PC-3 (cell line): ENCODE data around the gene SAMD11. TPM values are rescaled to one million over a fixed set of nuclear protein-coding genes. Genes with fewer than 3 reads are reported as not detected.

ENCODE experiments used
- ATAC-seq: fragments of 200-7000 bp; cut with Tn5 transposase; 2 replicates; pipeline ENCODE4 v1.9.1; 2020; ENCODE audit warnings: mild to moderate bottlenecking, moderate library complexity
- BruUV-seq: library from RNA; stranded (reverse); fragments of 400-500 nt; replicated peaks from 2 replicates; lab custom pipeline; 2021; lab: Mats Ljungman, UMichigan
- CTCF ChIA-PET: fragments of 300-600 bp; sonication (Branson Sonifier 250); formaldehyde crosslinking; loops from one replicate; lab custom pipeline; 2022; ENCODE audit warnings: antibody characterized with exemption; lab: Charles Lee
- POLR2A ChIA-PET: fragments of 300-600 bp; sonication (Branson Sonifier 250); formaldehyde crosslinking; loops from one replicate; lab custom pipeline; 2022; ENCODE audit warnings: antibody characterized with exemption; ENCODE audit not compliant: unreplicated experiment; lab: Charles Lee
- DNase-seq: peaks from one replicate; pipeline ENCODE4 v3.0.0-alpha.2; 2015
- H2AFZ ChIP-seq: fragments of 300-600 bp; sonication (generic); 2 replicates; pipeline ENCODE4 v1.6.0; 2016; ENCODE audit warnings: antibody characterized with exemption, low read length
- H3F3A ChIP-seq: fragments of 300-600 bp; sonication (generic); one replicate; pipeline ENCODE4 v1.6.0; 2017; ENCODE audit warnings: antibody characterized with exemption, low read length, control low read depth, mild to moderate bottlenecking; ENCODE audit not compliant: unreplicated experiment
- H3K27ac ChIP-seq: fragments of 300-600 bp; sonication (generic); 2 replicates; pipeline ENCODE4 v1.5.1; 2016; ENCODE audit warnings: mild to moderate bottlenecking, low read length
- H3K27me3 ChIP-seq: fragments of 300-600 bp; sonication (generic); 2 replicates; pipeline ENCODE4 v1.6.1; 2016; ENCODE audit warnings: low read length, mixed read lengths
- H3K36me3 ChIP-seq: fragments of 300-600 bp; sonication (generic); 2 replicates; pipeline ENCODE4 v1.6.1; 2016; ENCODE audit warnings: low read depth, mixed run types, low read length, mixed read lengths
- H3K4me1 ChIP-seq: fragments of 300-600 bp; sonication (generic); 2 replicates; pipeline ENCODE4 v1.5.1; 2016; ENCODE audit warnings: low read length; ENCODE audit not compliant: insufficient read depth
- H3K4me2 ChIP-seq: fragments of 300-600 bp; sonication (generic); 2 replicates; pipeline ENCODE4 v1.6.0; 2016; ENCODE audit warnings: low read length
- H3K4me3 ChIP-seq: fragments of 300-600 bp; sonication (generic); 2 replicates; pipeline ENCODE4 v1.5.1; 2016; ENCODE audit warnings: mild to moderate bottlenecking, low read length, mixed read lengths
- H3K79me2 ChIP-seq: fragments of 300-600 bp; sonication (generic); 2 replicates; pipeline ENCODE4 v1.6.1; 2017; ENCODE audit warnings: low read length, mixed read lengths
- H3K9ac ChIP-seq: fragments of 300-600 bp; sonication (generic); 2 replicates; pipeline ENCODE4 v1.6.0; 2016; ENCODE audit warnings: mild to moderate bottlenecking, low read length
- H3K9me2 ChIP-seq: fragments of 300-600 bp; sonication (generic); replicated peaks from 2 replicates; pipeline ENCODE4 v1.6.1; 2016; ENCODE audit warnings: mixed run types, low read length, mixed read lengths
- H3K9me3 ChIP-seq: fragments of 300-600 bp; sonication (generic); 2 replicates; pipeline ENCODE4 v1.6.1; 2016; ENCODE audit warnings: low read length, mixed read lengths
- H4K20me1 ChIP-seq: fragments of 300-600 bp; sonication (generic); 2 replicates; pipeline ENCODE4 v1.6.1; 2016; ENCODE audit warnings: low read length, mixed read lengths
- EZH2 ChIP-seq: fragments of 300-600 bp; sonication (generic); IDR thresholded peaks from one replicate; pipeline ENCODE4 v1.6.1; 2017; ENCODE audit warnings: antibody characterized with exemption, mild to moderate bottlenecking, low read length; ENCODE audit not compliant: unreplicated experiment
- EZH2phosphoT487 ChIP-seq: fragments of 300-600 bp; sonication (generic); IDR thresholded peaks from 2 replicates; pipeline ENCODE4 v1.6.1; 2018; ENCODE audit warnings: mild to moderate bottlenecking, antibody characterized with exemption, low read length, borderline replicate concordance
- intact Hi-C: fragments of 100-400 bp; cut with micrococcal nuclease; formaldehyde crosslinking; loops from 2 replicates; pipeline ENCODE4 v1.9.0; 2023
- total RNA-seq: library from RNA; depleted of rRNA; stranded (reverse); fragments of >200 nt; gene quantifications from 2 replicates; pipeline ENCODE4 v1.2.3, GENCODE V29; 2014
- TF ChIP-seq, protein P1 (sequence below): fragments of 300-600 bp; sonication (generic); conservative IDR thresholded peaks from 2 replicates; pipeline ENCODE4 v1.5.1; 2017; ENCODE audit warnings: antibody characterized with exemption, low read depth, mild to moderate bottlenecking, low read length

SAMD11 gene
- total RNA-seq, 1 experiment from 2014 or later, result 5.8 TPM

DNA sequence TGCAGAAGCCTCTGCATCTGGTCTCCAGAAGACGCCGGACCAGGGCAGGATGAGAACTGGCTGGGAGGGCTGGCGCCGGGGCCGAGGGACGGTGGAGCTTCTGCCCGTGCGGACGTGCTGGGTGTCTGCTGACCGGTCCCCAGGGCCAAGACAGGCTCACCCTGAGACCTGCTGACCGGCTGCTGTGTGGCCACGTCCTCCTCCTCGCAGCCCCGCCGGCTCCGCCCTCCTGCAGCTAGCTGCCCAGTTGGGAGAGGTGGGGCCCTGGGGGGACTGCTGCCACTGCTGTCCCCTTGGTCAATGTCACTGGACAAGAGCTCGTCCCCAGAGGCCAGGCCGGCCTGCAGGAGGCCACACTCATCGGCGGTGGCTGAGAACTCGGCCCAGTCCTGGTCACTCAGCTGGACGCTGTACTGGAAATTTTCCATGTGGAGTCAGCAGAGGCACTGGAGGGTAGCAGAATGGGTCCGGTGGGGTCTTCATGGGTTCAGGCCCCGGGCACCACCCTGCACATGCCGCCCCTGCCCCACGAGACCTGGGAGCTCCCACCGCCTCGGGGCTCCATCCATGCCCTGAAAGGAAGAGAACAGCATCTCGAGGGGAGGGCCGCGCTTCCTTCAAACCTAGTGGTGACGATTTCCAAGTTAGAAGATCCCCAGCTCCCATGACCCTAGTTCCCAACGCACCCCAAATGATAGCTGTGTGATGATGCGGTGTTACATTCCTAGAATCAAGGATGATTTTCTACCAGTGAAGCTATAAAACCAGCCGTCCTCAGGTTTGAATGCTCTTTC, 57.1 kb downstream of the SAMD11 start:
- H3K4me2 ChIP-seq, result no peak overlapping the region
- ChIA-PET CTCF (interaction anchor here (3.1 kb wide), 1 partner anchor 82 kb away, joined by 23 read pairs; no protein-coding TSS in a partner anchor), POLR2A (interaction anchor here (0.5 to 1.0 kb wide), 3 partner anchors 12 to 293 kb away, joined by 3 to 11 read pairs (median 5); partner anchors contain the start of genes RNF223 and UBE2J2)
- peaks cover 26% of the 10 kb centered on the region for H3K4me1 ChIP-seq
- intact Hi-C loops, result no loop called here
- H3K9me2 ChIP-seq, result no peaks in the 10 kb centered on the region
- DNase-seq (no peak), ATAC-seq (no peak)
- H3K27ac ChIP-seq, result no peak overlapping the region
- peaks cover 11% of the 10 kb centered on the region for H3K27me3 ChIP-seq
- no peaks in the 10 kb centered on the region for H3K36me3 ChIP-seq
- H3F3A ChIP-seq, result no peaks in the 10 kb centered on the region
- H3K9me3 ChIP-seq, result no peaks in the 10 kb centered on the region
- no peaks in the 10 kb centered on the region for H4K20me1 ChIP-seq
- H3K4me3 ChIP-seq, result no peak overlapping the region
- no peaks in the 10 kb centered on the region for H3K79me2 ChIP-seq
- TF ChIP-seq EZH2phosphoT487 (no peak), EZH2 (no peak)
- TF ChIP-seq, protein P1, sequence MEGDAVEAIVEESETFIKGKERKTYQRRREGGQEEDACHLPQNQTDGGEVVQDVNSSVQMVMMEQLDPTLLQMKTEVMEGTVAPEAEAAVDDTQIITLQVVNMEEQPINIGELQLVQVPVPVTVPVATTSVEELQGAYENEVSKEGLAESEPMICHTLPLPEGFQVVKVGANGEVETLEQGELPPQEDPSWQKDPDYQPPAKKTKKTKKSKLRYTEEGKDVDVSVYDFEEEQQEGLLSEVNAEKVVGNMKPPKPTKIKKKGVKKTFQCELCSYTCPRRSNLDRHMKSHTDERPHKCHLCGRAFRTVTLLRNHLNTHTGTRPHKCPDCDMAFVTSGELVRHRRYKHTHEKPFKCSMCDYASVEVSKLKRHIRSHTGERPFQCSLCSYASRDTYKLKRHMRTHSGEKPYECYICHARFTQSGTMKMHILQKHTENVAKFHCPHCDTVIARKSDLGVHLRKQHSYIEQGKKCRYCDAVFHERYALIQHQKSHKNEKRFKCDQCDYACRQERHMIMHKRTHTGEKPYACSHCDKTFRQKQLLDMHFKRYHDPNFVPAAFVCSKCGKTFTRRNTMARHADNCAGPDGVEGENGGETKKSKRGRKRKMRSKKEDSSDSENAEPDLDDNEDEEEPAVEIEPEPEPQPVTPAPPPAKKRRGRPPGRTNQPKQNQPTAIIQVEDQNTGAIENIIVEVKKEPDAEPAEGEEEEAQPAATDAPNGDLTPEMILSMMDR, result no peak
- no peak overlapping the region for H2AFZ ChIP-seq
- no peak overlapping the region for H3K9ac ChIP-seq
- no TSS peak for BruUV-seq

DNA sequence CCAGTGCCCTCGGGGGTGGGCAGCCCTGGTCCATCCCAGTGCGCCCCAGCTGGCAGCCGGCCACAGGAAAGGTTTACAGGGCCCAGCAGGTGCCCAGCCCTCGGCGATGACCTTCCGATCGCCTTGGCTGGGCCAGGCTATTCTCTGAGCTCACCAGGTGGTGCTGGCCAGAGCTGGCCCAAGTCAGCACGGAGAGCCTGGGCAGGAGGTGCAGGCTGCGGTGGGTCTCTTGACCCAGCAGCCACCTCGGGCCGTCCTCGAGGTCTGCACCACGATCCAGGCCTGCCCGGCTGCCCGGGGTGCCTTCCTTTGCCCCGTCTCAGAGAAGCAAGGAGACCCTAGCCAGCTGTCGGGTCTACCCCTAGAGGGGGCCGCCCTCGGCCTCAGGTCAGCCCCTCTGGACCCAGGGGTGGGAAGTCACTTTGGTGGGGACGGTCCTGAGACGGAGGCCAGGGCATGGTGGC, 57.8 kb downstream of the SAMD11 start:
- no peaks in the 10 kb centered on the region for H4K20me1 ChIP-seq
- H3K9ac ChIP-seq, result no peak overlapping the region
- ChIA-PET CTCF (interaction anchor here (1.4 to 3.1 kb wide), 2 partner anchors 82 to 633 kb away, joined by 4 to 23 read pairs; no protein-coding TSS in a partner anchor), POLR2A (interaction anchor here (0.6 kb wide), 2 partner anchors 41 to 93 kb away, joined by 3 to 5 read pairs; partner anchors contain the start of gene RNF223)
- H3K4me2 ChIP-seq, result no peak overlapping the region
- no peak overlapping the region for H3K27ac ChIP-seq
- H3K36me3 ChIP-seq, result no peaks in the 10 kb centered on the region
- H3F3A ChIP-seq, result no peaks in the 10 kb centered on the region
- intact Hi-C loops, result no loop called here
- H3K4me1 ChIP-seq, result peaks cover 19% of the 10 kb centered on the region
- ATAC-seq (no peak), DNase-seq (no peak)
- TF ChIP-seq EZH2, result no peak
- no peak for TF ChIP-seq EZH2phosphoT487
- TF ChIP-seq, protein P1, result no peak
- no TSS peak for BruUV-seq
- H3K79me2 ChIP-seq, result no peaks in the 10 kb centered on the region
- no peak overlapping the region for H2AFZ ChIP-seq
- H3K4me3 ChIP-seq, result no peak overlapping the region
- no peaks in the 10 kb centered on the region for H3K9me2 ChIP-seq
- no peaks in the 10 kb centered on the region for H3K9me3 ChIP-seq
- peaks cover 11% of the 10 kb centered on the region for H3K27me3 ChIP-seq
